ENCODE data around the gene LIX1L.
A peak's percentile ranks its signal among the peaks of the same experiment; 100 is the strongest.

The LIX1L gene

GRCh38 chr1:145893306-145894055, 64.3 kb downstream of the LIX1L start:
- no peak for DNase-seq (ENCODE audit: low spot score)

GRCh38 chr1:145892486-145893087, 65.2 kb downstream of the LIX1L start:
- DNase-seq (ENCODE audit: low spot score): no peak

- DNase-seq (ENCODE audit: low spot score): peak; percentile 93
These were observed 66.0 kb downstream of the LIX1L start for GRCh38 chr1:145891587-145892485.

GRCh38 chr1:145891143-145891542, 66.7 kb downstream of the LIX1L start:
- no peak for DNase-seq (ENCODE audit: low spot score)

DNA sequence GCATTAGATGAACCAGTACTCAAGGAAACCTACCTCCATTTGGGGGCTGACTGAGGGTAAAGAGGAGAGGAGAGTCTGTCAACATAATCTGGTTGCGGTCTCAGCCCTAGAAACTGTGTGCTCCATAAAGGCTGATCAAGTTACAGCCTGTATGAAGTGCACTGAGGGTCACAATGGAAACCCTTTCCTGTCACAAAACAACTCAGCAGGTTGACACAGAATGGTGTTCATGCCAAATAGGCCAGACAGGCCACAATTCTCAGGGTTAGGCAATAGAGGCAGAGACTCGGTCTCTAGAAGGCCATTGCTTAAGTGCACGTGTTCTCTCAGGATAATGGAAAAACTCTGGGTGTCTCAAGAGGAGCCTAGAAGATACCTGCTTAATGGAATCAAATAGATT, 68.1 kb downstream of the LIX1L start:
- DNase-seq (ENCODE audit: low spot score): no peak

- DNase-seq (ENCODE audit: low spot score): no peak
These were observed 70.2 kb downstream of the LIX1L start for GRCh38 chr1:145887631-145888030.

- DNase-seq (ENCODE audit: low spot score): no peak
These were observed 71.0 kb downstream of the LIX1L start for GRCh38 chr1:145886816-145887215.

- no peak for DNase-seq (ENCODE audit: low spot score)
These were observed 71.4 kb downstream of the LIX1L start for GRCh38 chr1:145886390-145886789.

- DNase-seq (ENCODE audit: low spot score): peak; percentile 95
These were observed 72.0 kb downstream of the LIX1L start, which contains the start of gene ANKRD35 for GRCh38 chr1:145885738-145886287. TSS of gene ANKRD35 (minus strand) at chr1:145885866. CDS start at chr1:145885758, 108 bp downstream.

DNA sequence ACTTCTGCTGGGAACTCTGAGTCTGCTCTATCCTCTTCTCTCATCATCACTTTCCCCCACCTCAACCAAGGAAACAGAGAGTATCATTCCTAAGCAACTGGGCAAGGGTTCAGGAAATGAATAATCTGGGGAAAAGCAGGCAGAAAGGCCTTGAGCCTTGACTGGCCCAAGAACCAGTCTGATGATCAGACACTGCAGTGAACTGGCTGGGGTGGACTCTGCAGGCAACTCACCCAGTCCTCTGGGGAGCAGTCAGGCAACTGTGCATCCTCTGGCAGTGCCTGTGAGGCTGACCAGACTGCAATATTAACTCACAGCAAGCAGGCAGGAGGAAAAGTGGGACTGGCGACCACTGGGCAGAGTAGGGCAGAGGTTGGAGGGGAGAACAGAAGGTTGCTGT, 73.1 kb downstream of the LIX1L start:
- peak; percentile 48 for DNase-seq (ENCODE audit: low spot score)
